GM18511 (cell line): ENCODE data around the gene KRT82.
"Not testable (repeated sequence)": the region's sequence is repeated elsewhere in the genome, so short reads cannot be mapped to it uniquely, and the experiment has no call there.

Experiments
- ATAC-seq: cut with Tn5 transposase; IDR thresholded peaks from one replicate; pipeline ENCODE4 v1.9.1; 2021; ENCODE audit warnings: mild to moderate bottlenecking, moderate library complexity; ENCODE audit not compliant: unreplicated experiment

The KRT82 gene

DNA sequence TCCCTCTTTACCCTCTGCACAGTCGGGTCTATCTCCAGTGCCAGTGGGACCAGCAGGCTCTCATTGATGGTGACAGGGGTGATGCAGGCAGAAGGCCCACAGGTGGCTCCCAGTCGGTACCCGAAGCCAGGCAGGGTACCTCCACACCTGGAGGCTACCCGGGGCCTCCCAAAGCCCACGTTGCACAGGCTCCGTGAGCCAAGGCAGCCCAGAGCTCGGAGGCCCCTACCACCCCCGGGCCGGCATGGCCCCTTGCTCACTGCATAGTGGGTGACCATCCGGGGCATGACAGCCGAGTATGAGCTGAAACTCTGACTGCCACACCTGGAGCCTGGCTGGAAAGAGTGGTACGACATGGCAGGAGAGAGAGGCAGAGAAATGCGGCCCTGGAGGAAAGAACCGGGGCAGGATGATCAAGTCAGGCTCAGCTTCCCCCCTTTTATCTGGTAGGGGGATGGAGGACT lies at the start of gene KRT82:
TSS of gene KRT82 (minus strand) at position 414 of the 464 bp plus-strand sequence. CDS start at position 356, 58 bp downstream.
- ATAC-seq, result no peak

DNA sequence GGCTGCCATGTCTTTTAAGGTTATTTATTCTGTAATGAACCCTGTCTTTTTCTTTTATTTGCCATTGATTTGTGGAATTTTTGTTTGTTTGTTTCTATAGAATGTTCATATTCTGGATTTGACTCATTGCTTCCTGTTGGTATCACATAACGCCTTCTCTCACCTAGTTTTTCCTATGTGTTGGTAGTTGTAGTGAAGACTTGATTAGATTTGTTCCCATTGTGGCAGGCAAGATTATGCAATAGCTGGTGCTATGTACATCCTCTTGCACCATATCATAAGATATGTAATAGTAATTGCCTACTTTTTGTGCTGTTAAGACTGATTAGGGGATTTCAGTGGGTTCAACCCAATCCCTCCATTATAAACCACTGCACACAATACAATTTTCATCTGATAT lies 49.7 kb upstream of the KRT82 start:
- ATAC-seq, result no peak

DNA sequence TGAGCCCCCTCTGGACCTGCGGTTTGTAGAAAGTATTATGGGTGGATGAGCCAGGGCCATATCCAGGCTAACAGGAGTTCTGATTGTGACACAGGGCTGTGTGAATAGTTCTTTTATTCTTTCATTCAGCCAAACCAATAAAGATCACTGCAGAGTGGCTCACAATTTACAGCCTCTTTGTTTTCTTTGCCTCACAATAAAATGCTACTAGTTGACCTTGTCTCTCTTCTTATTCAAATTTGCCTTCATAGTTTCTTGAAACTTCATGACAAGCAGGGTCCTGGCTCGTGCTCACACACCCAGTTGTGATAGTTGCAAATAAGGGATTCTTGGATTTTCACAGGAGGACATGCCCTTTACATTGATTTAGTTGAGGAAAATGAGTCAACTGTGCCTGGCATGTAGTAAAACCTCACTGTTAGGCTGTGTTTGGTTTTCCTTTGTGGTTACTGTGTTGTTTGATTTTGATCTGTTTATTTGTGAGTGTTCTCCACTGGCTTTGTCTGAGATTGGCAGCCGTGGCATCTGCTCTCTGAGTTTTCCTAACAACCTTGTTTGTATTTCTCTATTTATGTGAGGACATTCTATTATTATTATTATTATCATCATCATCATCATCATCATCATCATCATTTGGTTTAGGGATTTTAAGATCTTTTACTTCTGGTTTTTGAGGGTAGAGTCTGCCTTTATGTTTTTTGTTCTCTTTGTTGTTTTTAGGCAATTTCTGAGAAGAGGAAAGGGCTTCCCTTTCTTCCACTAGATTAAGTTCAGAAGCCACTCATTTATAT lies 48.5 kb upstream of the KRT82 start:
- ATAC-seq, result no peak

DNA sequence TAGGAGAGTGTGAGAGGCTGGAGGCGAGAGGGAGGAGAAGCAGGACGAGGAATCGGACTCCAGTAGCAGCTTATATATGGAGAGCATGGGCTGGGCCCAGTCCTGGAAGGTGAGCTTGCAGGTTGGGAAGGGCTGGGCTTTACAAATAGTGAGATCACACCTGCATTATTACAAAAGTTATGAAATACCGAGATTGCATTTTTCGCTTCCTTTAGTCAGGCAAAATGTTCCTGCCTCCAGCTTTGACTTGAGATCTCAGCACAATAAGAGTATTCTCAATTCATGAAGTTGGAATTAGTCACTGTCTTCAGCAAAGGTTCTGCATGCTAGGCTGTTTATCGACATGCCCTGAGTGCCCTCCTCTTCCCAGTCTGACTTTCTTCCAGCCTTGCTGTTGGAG lies 46.0 kb upstream of the KRT82 start, which contains the start of gene KRT6B:
TSS of gene KRT6B (minus strand) at position 46 of the 400 bp plus-strand sequence. CDS start 68 bp downstream, outside the sequence.
- ATAC-seq, result no peak

DNA sequence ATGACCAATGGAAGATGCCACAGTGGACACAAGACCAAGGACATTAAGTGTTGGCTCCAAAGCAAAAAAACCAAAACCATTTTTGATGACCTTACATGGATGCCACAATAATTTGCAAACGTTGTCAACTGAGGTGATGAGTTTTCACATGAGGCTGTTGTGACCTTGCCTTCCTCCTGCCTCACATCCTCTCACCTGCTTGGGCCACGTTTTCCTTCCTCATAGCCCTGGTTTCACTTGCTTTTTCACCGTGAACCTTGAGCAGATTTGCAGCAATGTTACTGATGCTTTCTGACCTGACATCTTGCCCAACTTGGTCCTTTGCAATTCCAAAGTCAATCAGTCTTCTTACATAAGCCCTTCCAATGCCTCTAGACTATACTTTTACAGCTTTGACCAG lies 42.1 kb upstream of the KRT82 start:
- ATAC-seq, result no peak

DNA sequence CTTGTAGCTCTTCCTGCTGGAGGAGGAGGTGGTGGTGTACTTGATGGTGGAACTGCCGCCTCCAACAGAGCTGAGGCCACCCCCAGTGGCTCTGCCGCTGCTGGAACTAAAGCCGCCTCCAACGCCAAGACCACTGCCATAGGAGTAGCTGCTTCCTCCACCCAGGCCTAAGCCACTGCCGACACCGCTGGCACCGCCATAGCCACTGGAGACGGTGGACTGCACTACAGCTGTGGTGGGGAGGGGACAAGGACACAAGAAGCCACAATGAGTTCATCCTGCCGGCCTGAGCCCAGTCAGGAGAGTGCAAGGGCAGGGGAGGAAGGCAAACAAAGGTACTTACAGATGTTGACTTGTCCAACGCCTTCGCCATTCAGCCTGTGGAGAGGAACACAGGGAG lies 41.1 kb upstream of the KRT82 start:
- not testable (repeated sequence) for ATAC-seq

DNA sequence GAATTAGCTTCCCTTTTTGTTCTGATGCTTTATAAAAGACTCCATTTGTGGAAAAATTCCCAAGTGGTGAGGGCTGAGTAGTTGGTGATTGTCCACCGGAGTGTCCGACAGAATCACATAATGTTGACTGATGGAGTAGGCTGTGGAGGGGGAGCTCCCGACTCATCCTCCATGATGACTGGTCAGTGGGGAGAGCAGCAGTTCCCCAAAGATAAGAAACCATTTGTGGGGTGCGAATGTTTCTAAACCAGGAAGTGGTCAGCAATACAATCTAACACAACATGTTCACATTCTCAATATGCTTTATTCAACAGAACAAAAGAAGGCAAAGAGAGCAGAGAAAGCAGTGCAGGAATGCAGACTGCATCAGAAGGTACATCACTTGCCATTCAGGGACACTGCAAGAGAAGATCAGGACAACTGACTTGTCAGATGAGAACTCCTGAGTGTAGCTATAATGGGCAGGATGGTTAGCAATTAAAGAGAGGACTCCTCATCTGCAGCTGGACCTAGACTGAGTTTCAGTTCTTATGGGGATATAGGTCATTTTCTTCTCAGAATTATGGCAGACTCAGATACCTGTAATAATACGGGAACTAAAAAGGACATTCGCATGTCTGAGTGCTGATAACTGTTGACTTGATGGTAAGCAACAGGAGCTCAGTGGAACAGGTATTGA lies 40.4 kb upstream of the KRT82 start:
- no peak for ATAC-seq

DNA sequence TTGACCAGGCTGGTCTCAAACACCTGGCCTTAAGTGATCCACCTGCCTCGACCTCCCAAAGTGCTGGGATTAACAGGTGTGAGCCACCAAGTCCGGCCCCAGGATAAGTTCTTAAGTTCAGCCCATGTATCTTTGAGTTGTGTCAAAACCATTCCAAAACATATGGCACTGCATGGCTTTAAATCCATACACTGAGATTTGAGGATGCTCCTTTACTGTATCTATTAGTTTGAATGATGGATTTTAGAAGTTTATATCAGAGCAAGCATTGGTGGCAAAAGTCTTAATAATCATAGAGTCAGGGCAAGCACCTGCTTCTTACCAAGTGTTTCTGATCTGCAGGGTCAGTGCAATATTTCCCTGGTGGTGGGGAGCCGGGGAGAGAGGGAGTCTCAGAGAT lies 39.7 kb upstream of the KRT82 start:
- no peak for ATAC-seq

DNA sequence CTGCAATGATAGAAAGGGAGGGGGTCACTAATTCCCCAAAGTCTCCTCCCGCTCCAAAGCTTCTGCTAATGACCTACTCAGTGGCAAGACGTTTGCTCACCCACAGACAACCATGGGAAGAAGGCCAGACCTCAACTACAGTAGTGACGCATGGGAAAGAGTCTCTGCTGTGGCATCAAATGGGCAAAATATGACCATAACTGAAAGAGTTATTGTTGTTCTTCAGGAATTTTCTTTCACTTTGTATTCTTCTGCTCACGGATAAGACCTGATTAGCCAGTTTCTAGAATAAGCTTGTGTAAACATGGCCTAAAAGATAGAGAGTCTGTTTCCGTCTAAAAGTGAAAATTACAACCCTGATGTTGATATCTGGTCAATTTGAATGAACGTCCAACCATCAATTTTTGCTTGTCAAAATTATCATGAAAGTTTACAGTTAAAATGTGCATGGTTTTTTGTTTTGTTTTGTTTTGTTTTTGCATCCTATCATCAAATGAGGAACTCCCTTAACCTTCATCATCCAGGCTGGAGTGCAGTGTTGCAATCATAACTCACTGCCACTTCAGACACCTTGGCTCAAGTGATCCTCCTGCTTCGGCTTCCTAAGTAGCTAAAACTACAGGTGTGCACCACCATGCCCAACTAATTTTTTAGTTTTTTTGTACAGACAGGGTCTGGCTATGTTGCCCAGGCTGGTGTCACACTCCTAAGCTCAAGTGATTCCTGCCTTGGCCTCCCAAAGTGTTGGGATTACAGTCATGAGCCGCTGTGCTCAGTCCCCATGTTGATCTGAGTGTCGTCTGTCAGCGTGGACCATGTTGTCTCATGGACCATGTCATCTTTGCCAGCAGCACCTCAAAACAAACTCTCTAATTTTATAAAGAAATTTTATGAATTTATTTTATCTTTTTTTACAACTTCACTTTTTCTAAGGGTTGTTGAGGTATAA lies 38.8 kb upstream of the KRT82 start:
- ATAC-seq, result no peak

DNA sequence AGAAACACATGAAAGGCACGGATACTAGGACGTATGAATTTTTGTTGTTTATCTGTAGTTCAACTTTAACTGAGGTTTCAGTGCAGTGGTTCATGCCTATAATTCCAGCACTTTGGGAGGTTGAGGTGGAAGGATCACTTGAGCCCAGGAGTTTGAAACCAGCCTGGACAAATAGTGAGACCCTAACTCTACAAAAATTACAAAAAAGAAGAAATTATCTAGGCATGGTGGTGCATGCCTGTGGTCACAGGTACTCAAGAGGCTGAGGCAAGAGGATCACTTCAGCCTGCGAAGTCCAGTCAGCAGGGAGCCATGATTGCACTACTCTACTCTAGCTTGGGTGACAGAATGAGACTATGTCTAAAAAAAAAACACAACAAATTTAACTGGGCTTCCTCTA lies 37.8 kb upstream of the KRT82 start:
- no peak for ATAC-seq

DNA sequence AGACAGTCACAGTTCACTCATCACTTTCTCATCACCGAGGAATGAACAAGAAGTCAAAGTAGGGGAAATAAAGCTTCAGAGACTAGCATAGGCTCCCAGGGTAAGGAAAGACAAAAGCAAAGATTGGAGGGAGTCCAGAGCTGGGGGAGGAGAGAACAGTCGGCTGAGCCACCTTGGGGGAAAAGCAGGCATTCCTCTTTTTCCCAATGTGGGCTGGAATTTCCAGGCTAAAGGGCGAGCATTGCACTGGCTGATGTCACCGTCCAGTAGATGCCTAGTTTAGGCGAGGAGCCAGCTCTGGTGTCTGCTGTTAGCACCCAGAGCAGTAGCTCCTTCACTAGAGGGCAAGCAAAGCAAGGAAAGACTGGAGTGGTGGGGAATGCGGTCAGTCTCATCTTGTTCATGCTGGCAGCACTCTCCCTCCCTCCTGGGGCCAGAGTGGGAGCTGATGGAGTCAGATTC lies 36.5 kb upstream of the KRT82 start:
- no peak for ATAC-seq

DNA sequence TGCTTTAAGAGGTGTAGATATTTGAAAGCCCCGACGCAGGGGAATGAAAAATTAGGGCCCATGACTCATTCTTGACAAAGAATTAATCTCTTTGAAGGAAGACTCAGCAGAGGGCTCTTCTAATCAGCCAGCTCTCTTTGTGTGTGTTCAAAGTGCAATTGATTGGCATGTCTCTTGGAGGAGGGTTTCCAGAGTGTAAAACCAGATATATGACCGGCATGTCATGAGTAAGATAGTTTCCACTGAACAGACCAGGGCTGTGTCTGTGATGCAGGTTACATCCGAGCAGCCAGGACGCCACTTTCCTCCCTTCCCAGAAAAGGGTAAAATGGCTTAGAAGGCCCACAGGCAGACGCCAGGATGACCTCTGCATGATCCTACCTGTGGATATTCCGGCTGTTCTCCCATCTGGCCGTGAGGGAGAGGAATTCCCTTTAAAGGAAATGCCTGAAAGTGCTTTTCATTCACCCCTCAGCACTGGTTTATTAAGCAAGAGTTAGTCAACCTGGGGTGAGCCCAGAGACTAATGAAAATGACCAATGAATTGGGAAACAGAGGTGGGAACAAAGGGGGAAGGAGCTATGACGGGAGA lies 35.3 kb upstream of the KRT82 start:
- ATAC-seq, result no peak

DNA sequence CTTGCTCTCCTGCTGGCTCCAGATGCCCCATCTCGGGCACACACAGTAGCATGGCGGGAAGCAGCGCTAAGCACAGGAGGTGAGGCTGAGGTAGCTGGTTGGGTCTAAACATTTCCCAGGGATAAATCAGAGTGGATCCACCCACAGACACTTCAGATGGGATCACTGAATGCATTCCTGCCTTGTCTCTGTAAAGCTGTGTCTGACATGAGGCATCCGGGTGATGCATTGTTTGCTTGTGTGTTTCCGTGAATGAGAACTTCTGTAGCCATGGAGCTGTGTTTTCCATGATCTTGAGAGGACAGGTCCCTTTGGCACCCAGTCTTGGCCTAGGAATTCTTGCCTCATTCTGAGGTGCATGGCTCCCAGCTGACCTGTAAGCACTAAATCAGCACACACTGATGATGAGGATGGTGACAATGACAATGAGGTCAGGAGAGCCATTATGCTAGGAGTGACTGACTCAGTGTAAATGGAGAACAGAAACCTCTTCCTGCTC lies 34.7 kb upstream of the KRT82 start:
- ATAC-seq, result no peak

DNA sequence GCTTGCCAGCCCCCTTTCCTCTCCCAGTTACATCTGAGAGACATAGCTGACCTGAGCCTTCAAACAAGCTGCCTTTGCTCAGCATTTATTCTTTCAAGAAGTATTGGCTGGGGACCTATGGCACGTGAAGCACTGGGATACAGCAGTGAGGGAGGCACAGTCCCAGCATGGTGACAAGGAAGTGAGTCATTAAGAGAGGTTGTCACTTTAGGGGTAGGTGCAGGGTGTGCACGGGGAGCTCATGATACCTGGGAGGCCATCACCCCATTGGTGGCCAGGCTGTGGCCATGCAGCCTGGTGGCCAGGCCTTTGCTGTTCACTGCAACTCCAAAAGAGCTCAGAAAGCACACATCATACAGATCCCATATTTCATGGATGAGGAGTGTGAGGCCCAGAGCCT lies 33.7 kb upstream of the KRT82 start:
- no peak for ATAC-seq

DNA sequence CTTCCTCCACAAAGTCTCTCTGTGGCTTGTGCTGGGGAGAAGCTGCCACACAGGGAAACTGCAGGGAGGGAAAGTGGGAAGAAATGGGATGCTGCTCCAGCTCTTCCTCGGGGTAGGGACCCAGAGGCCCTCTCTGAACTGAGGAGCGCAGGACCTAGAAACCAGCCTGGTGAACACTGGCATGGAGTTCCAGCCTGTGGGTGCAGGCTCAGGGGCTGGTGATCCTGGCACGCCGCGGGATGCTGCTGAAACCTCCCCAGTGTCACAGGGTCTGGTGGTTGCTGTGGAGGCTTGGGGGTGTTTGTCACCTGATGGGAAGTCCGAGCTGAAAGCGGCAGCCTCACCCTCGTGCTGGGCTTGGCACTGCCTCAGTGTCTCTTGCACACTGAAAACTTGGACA lies 33.3 kb upstream of the KRT82 start:
- ATAC-seq, result no peak

DNA sequence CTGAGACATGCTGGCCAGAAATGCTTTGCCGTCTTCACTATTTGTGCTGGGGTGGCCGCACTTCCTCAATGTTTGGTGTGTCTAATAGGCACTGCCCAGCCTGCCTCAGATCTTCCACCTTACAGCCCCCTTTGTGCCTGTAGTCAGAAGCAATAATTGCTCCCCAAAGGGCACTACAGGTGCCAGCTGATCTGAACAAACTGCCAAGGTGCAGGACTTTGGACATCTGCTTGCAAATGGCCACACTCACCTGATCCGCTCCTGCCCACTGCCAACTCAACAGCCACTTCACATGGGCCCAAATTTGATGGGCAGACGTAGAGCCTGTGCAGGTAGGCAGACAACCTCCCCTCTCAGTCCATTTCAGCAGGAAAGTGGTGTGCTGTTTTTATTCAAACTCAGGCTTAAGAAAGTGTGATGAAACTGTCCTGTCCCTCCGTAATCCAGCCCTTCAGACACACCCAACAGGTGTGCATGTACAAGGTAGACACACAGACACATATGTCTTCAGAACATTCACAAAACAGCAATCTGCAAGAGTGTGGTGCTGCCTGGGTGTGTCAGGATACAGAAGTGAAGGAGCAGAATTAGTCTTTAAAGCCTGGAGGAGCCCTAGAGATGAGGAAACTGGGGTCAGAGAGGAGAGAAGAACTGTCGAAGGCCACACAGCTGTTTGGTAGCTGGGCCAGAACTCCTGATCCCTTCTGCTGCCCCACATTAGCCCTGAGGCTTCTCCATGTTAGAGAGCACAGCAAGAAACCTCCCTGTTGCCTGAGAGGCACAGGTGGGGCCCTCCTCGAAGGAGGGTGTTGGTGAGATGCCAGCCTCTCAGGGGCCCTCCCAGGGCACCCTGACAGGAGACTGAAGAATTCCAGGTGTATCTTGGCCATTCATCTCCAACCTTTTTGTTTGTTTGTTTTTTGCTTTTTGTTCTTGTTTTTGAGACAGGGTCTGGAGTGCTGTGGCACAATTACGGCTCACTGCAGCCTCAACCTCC lies 32.5 kb upstream of the KRT82 start:
- ATAC-seq, result no peak

DNA sequence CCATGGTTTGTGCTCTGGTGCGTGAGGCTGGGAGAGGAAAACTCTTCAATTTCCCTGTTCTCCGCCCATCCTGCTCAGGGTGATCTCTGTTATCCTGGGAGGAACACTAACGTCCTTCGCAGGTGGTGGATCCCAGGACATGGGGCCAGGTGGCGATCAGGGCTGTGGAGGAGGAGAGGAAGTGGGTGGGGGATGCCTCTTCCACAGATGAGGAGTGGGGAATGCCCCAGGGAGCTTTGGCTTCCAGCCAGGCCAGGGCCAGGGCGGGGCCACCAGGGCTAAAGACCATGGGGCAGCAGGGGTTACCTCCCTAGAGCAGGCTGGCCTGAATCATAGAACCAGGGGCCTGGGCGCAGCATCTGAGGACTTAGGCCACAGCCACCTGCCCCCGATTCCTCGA lies 31.4 kb upstream of the KRT82 start:
- no peak for ATAC-seq

DNA sequence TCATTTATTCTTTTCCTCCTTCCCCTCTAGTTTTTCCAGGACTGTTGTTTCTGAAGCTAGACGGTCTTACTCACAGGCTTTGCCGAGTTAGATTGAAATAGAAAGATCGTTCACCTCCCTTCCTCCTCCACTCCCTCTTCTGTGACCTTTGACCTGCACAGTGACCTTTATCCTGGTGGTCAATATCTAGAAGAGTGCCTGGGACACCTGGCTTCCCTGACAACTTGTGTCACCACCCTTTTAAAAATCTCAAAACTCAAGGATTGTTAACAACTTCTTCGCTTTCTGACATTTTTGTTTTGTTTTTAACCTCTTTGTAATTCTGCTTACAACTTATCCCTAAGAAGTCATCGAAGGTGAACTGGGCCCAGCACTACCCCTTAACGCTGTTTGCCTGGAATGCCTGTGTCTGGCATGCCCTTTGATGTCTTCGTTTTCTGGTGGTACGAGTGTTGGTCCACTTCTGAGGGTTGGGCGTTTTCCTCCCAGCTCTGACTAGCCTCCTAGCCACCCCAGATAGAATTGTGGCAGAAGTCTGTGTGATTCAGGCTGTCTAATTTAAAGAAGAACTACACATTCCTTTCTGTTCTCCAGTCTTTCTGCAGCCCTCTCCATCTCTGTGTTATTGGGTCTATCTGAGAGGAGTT lies 30.8 kb upstream of the KRT82 start:
- ATAC-seq, result no peak
